Measurements from ENCODE around the gene KRTAP5-2.

DNA sequence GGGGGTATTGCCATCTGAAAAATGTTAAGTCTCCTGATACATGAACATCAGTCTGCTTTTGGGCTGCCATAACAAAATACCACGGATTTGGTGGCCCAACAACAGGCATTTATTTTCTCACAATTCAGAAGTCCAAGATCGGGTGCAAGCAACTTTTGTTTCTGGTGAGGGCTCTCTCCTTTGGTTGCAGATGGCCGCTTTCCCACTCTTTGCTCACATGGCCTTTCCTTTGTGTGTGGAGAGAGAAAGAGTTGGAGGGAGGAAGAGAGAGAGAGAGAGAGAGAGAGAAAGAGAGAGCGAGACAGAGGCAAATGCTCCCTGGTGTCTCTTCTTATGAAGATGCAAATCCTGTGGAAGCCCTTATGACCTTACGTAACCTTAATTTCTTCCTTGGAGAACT lies 2.5 kb upstream of the KRTAP5-2 start:
- TF ChIP-seq EZH2 (IDR thresholded peaks at IDR 0.05; ENCODE audit: insufficient read depth, poor library complexity, severe bottlenecking) (no peak), EZH2phosphoT487 (IDR thresholded peaks at IDR 0.05; ENCODE audit: insufficient read depth, low read depth) (no peak)
